MM.1S (cell line): ENCODE results near the gene CD300E.
"Not testable (repeated sequence)": the region's sequence is repeated elsewhere in the genome, so short reads cannot be mapped to it uniquely, and the experiment has no call there.

Experiments used
- DNase-seq: peaks from one replicate; pipeline ENCODE4 v3.0.0-alpha.2; 2015
- H2AFZ ChIP-seq: fragments of 300-600 bp; sonication (generic); 2 replicates; pipeline ENCODE4 v1.6.0; 2016; ENCODE audit warnings: antibody characterized with exemption, low read length
- H3F3A ChIP-seq: fragments of 300-600 bp; sonication (generic); 2 replicates; pipeline ENCODE4 v1.6.1; 2016; ENCODE audit warnings: mild to moderate bottlenecking, antibody characterized with exemption, low read length, moderate library complexity, mixed read lengths; ENCODE audit not compliant: insufficient read depth
- H3K27ac ChIP-seq: fragments of 300-600 bp; sonication (generic); 2 replicates; pipeline ENCODE4 v1.5.1; 2016; ENCODE audit warnings: mild to moderate bottlenecking, low read length
- H3K27me3 ChIP-seq: fragments of 300-600 bp; sonication (generic); replicated peaks from 2 replicates; pipeline ENCODE4 v1.6.0; 2016; ENCODE audit warnings: low read length; ENCODE audit not compliant: insufficient read depth
- H3K36me3 ChIP-seq: fragments of 300-600 bp; sonication (generic); replicated peaks from 2 replicates; pipeline ENCODE4 v1.6.1; 2016; ENCODE audit warnings: mild to moderate bottlenecking, low read length, mixed read lengths; ENCODE audit not compliant: insufficient read depth
- H3K4me1 ChIP-seq: fragments of 300-600 bp; sonication (generic); 2 replicates; pipeline ENCODE4 v1.6.1; 2016; ENCODE audit warnings: low read length, mixed read lengths
- H3K4me2 ChIP-seq: fragments of 300-600 bp; sonication (generic); 2 replicates; pipeline ENCODE4 v1.6.0; 2016; ENCODE audit warnings: low read depth, low read length
- H3K4me3 ChIP-seq: fragments of 300-600 bp; sonication (generic); 2 replicates; pipeline ENCODE4 v1.5.1; 2016; ENCODE audit warnings: low read length, mixed read lengths
- H3K79me2 ChIP-seq: fragments of 300-600 bp; sonication (generic); 2 replicates; pipeline ENCODE4 v1.6.1; 2016; ENCODE audit warnings: mixed run types, low read length, mixed read lengths
- H3K9ac ChIP-seq: fragments of 300-600 bp; sonication (generic); 2 replicates; pipeline ENCODE4 v1.6.1; 2016; ENCODE audit warnings: low read length, mixed read lengths
- H3K9me2 ChIP-seq: fragments of 300-600 bp; sonication (generic); replicated peaks from 2 replicates; pipeline ENCODE4 v1.6.1; 2016; ENCODE audit warnings: mild to moderate bottlenecking, low read length, mixed read lengths; ENCODE audit not compliant: insufficient read depth
- H3K9me3 ChIP-seq: fragments of 300-600 bp; sonication (generic); replicated peaks from 2 replicates; pipeline ENCODE4 v1.6.1; 2016; ENCODE audit warnings: mild to moderate bottlenecking, low read length, mixed read lengths; ENCODE audit not compliant: insufficient read depth
- H4K20me1 ChIP-seq: fragments of 300-600 bp; sonication (generic); 2 replicates; pipeline ENCODE4 v1.6.1; 2016; ENCODE audit warnings: mild to moderate bottlenecking, low read length, moderate library complexity, mixed read lengths; ENCODE audit not compliant: insufficient read depth
- EZH2 ChIP-seq: fragments of 300-600 bp; sonication (generic); optimal IDR thresholded peaks from 2 replicates; pipeline ENCODE3; 2017; ENCODE audit warnings: low read depth, mild to moderate bottlenecking, antibody characterized with exemption, low read length, mixed read lengths
- EZH2phosphoT487 ChIP-seq: fragments of 300-600 bp; sonication (generic); IDR thresholded peaks from 2 replicates; pipeline ENCODE4 v1.6.1; 2018; ENCODE audit warnings: antibody characterized with exemption, low read length
- TF ChIP-seq, protein P1 (sequence below): fragments of 300-600 bp; sonication (generic); IDR thresholded peaks from 2 replicates; pipeline ENCODE4 v1.5.1; 2016; ENCODE audit warnings: antibody characterized with exemption, low read length, mixed read lengths

Gene CD300E

DNA sequence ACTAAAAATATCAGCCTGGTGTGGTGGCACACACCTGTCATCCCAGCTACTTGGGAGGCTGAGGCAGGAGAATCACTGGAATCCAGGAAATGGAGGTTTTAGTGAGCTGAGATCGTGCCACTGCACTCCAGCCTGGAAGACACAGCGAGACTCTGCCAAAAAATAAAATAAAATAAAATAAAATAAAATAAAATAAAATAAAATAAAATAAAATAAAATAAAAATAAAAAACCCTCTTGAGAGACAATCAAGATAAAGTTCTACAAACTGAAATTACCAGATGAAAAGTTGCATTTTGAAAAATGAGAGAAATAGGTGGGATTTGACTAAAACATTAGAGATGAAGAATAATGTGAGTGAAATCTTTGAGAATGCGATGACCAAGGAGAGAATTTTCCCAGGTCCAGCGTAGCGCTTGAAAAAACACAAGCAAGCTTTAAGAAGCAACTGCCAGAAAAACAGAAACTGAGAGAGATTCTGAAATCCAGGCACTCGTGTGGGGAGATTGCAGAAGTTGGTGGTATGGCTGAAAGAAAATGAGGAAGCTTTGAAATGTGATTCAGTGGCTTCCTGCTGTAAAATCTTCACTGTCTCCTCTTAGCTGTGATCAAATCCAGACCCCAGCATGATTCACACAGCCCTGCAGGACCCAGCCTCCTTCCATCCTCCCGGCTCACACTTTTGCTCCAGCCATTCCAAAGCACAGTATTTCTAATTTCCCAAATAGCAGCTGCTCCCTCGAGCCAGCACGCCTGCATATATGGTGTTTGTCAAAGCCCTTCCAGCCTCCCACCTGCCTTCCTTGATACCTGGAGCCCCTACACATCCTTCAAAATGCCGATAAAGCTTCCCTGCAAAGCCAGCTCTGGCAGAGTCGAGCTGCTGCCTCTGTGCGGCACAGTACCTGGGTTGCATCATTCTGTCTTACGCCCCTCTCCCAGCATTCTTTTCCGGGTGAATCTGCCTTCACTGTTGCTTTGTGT lies 8.2 kb upstream of the CD300E start:
- H3K27ac ChIP-seq, result no peak overlapping the region
- H3F3A ChIP-seq, result peaks cover 7% of the 10 kb centered on the region; the same call in 1 of the 2 replicates
- no peaks in the 10 kb centered on the region for H3K79me2 ChIP-seq
- no peak overlapping the region for H2AFZ ChIP-seq
- H3K9me2 ChIP-seq, result no peaks in the 10 kb centered on the region
- H3K4me1 ChIP-seq, result 0 out of 2 replicates have a peak, but pooled peaks cover 3% of the 10 kb centered on the region
- peaks cover 86% of the 10 kb centered on the region for H3K27me3 ChIP-seq
- no peaks in the 10 kb centered on the region for H3K36me3 ChIP-seq
- no peak overlapping the region for H3K9ac ChIP-seq
- H3K9me3 ChIP-seq, result no peaks in the 10 kb centered on the region
- peak overlapping the region; percentile 12; the same call in 1 of the 2 replicates for H3K4me3 ChIP-seq
- peak overlapping the region; percentile 39; the same call in 1 of the 2 replicates for H3K4me2 ChIP-seq
- H4K20me1 ChIP-seq, result no peaks in the 10 kb centered on the region
- TF ChIP-seq EZH2phosphoT487, result no peak
- TF ChIP-seq EZH2, result no peak
- TF ChIP-seq, protein P1, sequence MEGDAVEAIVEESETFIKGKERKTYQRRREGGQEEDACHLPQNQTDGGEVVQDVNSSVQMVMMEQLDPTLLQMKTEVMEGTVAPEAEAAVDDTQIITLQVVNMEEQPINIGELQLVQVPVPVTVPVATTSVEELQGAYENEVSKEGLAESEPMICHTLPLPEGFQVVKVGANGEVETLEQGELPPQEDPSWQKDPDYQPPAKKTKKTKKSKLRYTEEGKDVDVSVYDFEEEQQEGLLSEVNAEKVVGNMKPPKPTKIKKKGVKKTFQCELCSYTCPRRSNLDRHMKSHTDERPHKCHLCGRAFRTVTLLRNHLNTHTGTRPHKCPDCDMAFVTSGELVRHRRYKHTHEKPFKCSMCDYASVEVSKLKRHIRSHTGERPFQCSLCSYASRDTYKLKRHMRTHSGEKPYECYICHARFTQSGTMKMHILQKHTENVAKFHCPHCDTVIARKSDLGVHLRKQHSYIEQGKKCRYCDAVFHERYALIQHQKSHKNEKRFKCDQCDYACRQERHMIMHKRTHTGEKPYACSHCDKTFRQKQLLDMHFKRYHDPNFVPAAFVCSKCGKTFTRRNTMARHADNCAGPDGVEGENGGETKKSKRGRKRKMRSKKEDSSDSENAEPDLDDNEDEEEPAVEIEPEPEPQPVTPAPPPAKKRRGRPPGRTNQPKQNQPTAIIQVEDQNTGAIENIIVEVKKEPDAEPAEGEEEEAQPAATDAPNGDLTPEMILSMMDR, result no peak
- DNase-seq, result no peak

DNA sequence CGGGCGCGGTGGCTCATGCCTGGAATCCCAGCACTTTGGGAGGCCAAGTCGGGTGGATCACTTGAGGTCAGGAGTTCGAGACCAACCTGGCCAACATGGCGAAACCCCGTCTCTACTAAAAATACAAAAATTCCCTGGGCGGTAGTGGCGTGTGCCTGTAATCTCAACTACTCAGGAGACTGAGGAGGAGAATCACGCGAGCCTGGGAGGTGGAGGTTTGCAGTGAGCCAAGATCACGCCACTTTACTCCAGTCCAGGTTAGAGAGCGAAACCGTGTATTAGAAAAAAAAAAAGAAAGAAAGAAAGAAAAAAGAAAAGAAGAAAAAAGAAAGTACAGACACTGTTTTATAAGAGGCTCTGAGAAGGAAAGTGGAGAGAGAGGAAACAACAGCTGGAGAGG lies 6.7 kb upstream of the CD300E start:
- DNase-seq, H3K4me2 ChIP-seq, H4K20me1 ChIP-seq, H3K4me1 ChIP-seq, H3K4me3 ChIP-seq, H3K9me3 ChIP-seq, H3K9ac ChIP-seq, H3K9me2 ChIP-seq, H3K36me3 ChIP-seq, H3K27ac ChIP-seq, H3K79me2 ChIP-seq, H2AFZ ChIP-seq, H3F3A ChIP-seq: not testable (repeated sequence)
- peaks cover 86% of the 10 kb centered on the region for H3K27me3 ChIP-seq

GRCh38 chr17:74625661-74626060 lies 2.1 kb upstream of the CD300E start:
- Histone ChIP-seq H3K36me3 (no peaks in the 10 kb centered on the region), H4K20me1 (no peaks in the 10 kb centered on the region), H3K9me2 (no peaks in the 10 kb centered on the region), H3F3A (no peaks in the 10 kb centered on the region), H2AFZ (no peak overlapping the region), H3K4me3 (no peak overlapping the region), H3K27me3 (peaks cover 93% of the 10 kb centered on the region), H3K27ac (no peak overlapping the region), H3K9ac (no peak overlapping the region), H3K4me2 (no peak overlapping the region), H3K79me2 (no peaks in the 10 kb centered on the region), H3K9me3 (no peaks in the 10 kb centered on the region), H3K4me1 (no peaks in the 10 kb centered on the region)
- DNase-seq, result no peak
- TF ChIP-seq, protein P1, result no peak
- TF ChIP-seq EZH2phosphoT487, result no peak
- TF ChIP-seq EZH2, result no peak

DNA sequence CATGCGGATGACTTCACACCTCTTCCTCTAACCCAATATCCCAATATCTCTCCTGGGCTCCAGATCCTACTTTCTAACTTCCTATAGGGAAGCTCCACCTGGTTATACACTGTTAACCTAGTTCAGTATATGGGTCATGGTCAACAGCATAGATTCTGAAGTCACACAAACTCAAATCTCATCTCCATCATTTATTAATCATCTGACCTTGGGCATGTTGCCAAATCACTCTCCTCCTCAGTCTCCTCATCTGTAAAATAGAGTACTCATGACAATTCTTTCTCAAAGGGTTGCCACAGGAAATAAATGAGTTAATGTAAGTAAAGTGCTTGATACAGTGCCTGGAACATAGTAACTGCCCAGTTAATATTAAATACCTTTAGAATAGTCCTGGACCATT lies 593 bp upstream of the CD300E start:
- no peak for TF ChIP-seq EZH2
- TF ChIP-seq, protein P1, result no peak
- no peak for TF ChIP-seq EZH2phosphoT487
- no peak overlapping the region for H3K27ac ChIP-seq
- H3F3A ChIP-seq, result no peaks in the 10 kb centered on the region
- H3K36me3 ChIP-seq, result no peaks in the 10 kb centered on the region
- no peaks in the 10 kb centered on the region for H3K79me2 ChIP-seq
- H3K4me1 ChIP-seq, result no peaks in the 10 kb centered on the region
- no peaks in the 10 kb centered on the region for H3K9me3 ChIP-seq
- no peak overlapping the region for H3K4me2 ChIP-seq
- no peaks in the 10 kb centered on the region for H4K20me1 ChIP-seq
- no peak overlapping the region for H2AFZ ChIP-seq
- H3K9ac ChIP-seq, result no peak overlapping the region
- peaks cover 94% of the 10 kb centered on the region for H3K27me3 ChIP-seq
- H3K4me3 ChIP-seq, result no peak overlapping the region
- DNase-seq, result no peak
- no peaks in the 10 kb centered on the region for H3K9me2 ChIP-seq
